LHCN-M2 (cell line): ENCODE data around the gene LBH. TPM values are rescaled to one million over a fixed set of nuclear protein-coding genes. Genes with fewer than 3 reads are reported as not detected.

Experiments used
- DNase-seq: peaks from one replicate; pipeline ENCODE4 v3.0.0-alpha.2; 2012; ENCODE audit warnings: low read depth
- total RNA-seq: library from RNA; depleted of rRNA; stranded (reverse); fragments of >200 nt; gene quantifications from 2 replicates; pipeline ENCODE4 v1.2.3, GENCODE V29; 2014

The LBH gene
- total RNA-seq, 1 experiment from 2014 or later: 71.0 TPM

GRCh38 chr2:30216157-30216556 lies 15.2 kb upstream of the LBH start:
- no peak for DNase-seq

- DNase-seq: no peak
These were observed 13.5 kb upstream of the LBH start for GRCh38 chr2:30217644-30218337.

GRCh38 chr2:30218338-30218713 lies 13.0 kb upstream of the LBH start:
- DNase-seq: no peak

GRCh38 chr2:30218814-30219213 lies 12.5 kb upstream of the LBH start:
- no peak for DNase-seq

- DNase-seq: no peak
These were observed 11.2 kb upstream of the LBH start for GRCh38 chr2:30219886-30220875.

GRCh38 chr2:30221531-30221930 lies 9.8 kb upstream of the LBH start:
- DNase-seq: no peak

GRCh38 chr2:30222031-30222430 lies 9.3 kb upstream of the LBH start:
- no peak for DNase-seq

- no peak for DNase-seq
These were observed 8.5 kb upstream of the LBH start for GRCh38 chr2:30222636-30223360.

- no peak for DNase-seq
These were observed 7.9 kb upstream of the LBH start for GRCh38 chr2:30223413-30223874.

- DNase-seq: no peak
These were observed 7.2 kb upstream of the LBH start for GRCh38 chr2:30224151-30224550.

GRCh38 chr2:30225131-30225762 lies 6.1 kb upstream of the LBH start:
- DNase-seq: peak; percentile 68

- no peak for DNase-seq
These were observed 4.9 kb upstream of the LBH start for GRCh38 chr2:30226144-30227032.

- no peak for DNase-seq
These were observed 1.7 kb upstream of the LBH start for GRCh38 chr2:30229596-30229995.

GRCh38 chr2:30230497-30231211 lies 680 bp upstream of the LBH start:
- DNase-seq: no peak

- DNase-seq: peak; percentile 62
These were observed 864 bp downstream of the LBH start for GRCh38 chr2:30231996-30232800.

- no peak for DNase-seq
These were observed 1.4 kb downstream of the LBH start for GRCh38 chr2:30232801-30233130.

GRCh38 chr2:30233271-30234009 lies 2.1 kb downstream of the LBH start:
- peak; percentile 69 for DNase-seq
